ENCODE measurements around the gene ATP2C2.
A peak's percentile ranks its signal among the peaks of the same experiment; 100 is the strongest.
"Not testable (repeated sequence)": the region's sequence is repeated elsewhere in the genome, so short reads cannot be mapped to it uniquely, and the experiment has no call there.

The ATP2C2 gene

GRCh38 chr16:84340325-84341040 lies 27.9 kb upstream of the ATP2C2 start:
- no peak for DNase-seq

- DNase-seq: no peak
Observed at GRCh38 chr16:84341528-84342295, 26.6 kb upstream of the ATP2C2 start.

GRCh38 chr16:84343800-84344199 lies 24.5 kb upstream of the ATP2C2 start:
- DNase-seq: not testable (repeated sequence)

GRCh38 chr16:84344781-84345180 lies 23.6 kb upstream of the ATP2C2 start:
- DNase-seq: no peak

GRCh38 chr16:84347161-84347560 lies 21.2 kb upstream of the ATP2C2 start:
- DNase-seq: no peak

- DNase-seq: no peak
Observed at GRCh38 chr16:84348386-84348888, 19.9 kb upstream of the ATP2C2 start.

GRCh38 chr16:84349862-84350684 lies 18.3 kb upstream of the ATP2C2 start:
- DNase-seq: no peak

- DNase-seq: no peak
Observed at GRCh38 chr16:84350685-84351400, 17.5 kb upstream of the ATP2C2 start.

- DNase-seq: no peak
Observed at GRCh38 chr16:84351630-84352029, 16.7 kb upstream of the ATP2C2 start.

GRCh38 chr16:84354306-84354705 lies 14.0 kb upstream of the ATP2C2 start:
- no peak for DNase-seq

- no peak for DNase-seq
Observed at GRCh38 chr16:84355149-84355548, 13.2 kb upstream of the ATP2C2 start.

GRCh38 chr16:84356176-84356575 lies 12.2 kb upstream of the ATP2C2 start:
- no peak for DNase-seq

- DNase-seq: no peak
Observed at GRCh38 chr16:84356591-84357116, 11.7 kb upstream of the ATP2C2 start.

GRCh38 chr16:84357191-84357651 lies 11.1 kb upstream of the ATP2C2 start:
- DNase-seq: peak; percentile 57

- no peak for DNase-seq
Observed at GRCh38 chr16:84358601-84359295, 9.6 kb upstream of the ATP2C2 start.

- no peak for DNase-seq
Observed at GRCh38 chr16:84359326-84359725, 9.0 kb upstream of the ATP2C2 start.

GRCh38 chr16:84360170-84360569 lies 8.2 kb upstream of the ATP2C2 start:
- DNase-seq: no peak

- no peak for DNase-seq
Observed at GRCh38 chr16:84360748-84361147, 7.6 kb upstream of the ATP2C2 start.

- no peak for DNase-seq
Observed at GRCh38 chr16:84361546-84361945, 6.8 kb upstream of the ATP2C2 start.

GRCh38 chr16:84362471-84362941 lies 5.8 kb upstream of the ATP2C2 start:
- no peak for DNase-seq

GRCh38 chr16:84366208-84366607 lies 2.1 kb upstream of the ATP2C2 start:
- DNase-seq: no peak

Measured in fibroblast of skin of scalp (primary cell).